ENCODE data around the gene ATXN7L1.

- TF ChIP-seq NFYB (CRISPR knock-in tag; conservative IDR thresholded peaks at IDR 0.05; ENCODE audit: low read depth) (no peak), JUN (CRISPR knock-in tag; IDR thresholded peaks at IDR 0.05) (no peak), CBFB (CRISPR knock-in tag; IDR thresholded peaks at IDR 0.05; ENCODE audit: low read depth) (no peak), IRF2 (CRISPR knock-in tag; IDR thresholded peaks at IDR 0.05; ENCODE audit: borderline replicate concordance, low read depth) (no peak), ZNF138 (CRISPR knock-in tag; conservative IDR thresholded peaks at IDR 0.05) (no peak), CTCF (IDR thresholded peaks at IDR 0.05) (no peak), NR3C1 (CRISPR knock-in tag; conservative IDR thresholded peaks at IDR 0.05; ENCODE audit: low read depth) (no peak), USF1 (CRISPR knock-in tag; IDR thresholded peaks at IDR 0.05) (no peak), GTF2I (CRISPR knock-in tag; conservative IDR thresholded peaks at IDR 0.05) (no peak), ELF4 (CRISPR knock-in tag; IDR thresholded peaks at IDR 0.05; ENCODE audit: low read depth) (no peak), TP53 (CRISPR knock-in tag; IDR thresholded peaks at IDR 0.05) (no peak), ZNF416 (CRISPR knock-in tag; IDR thresholded peaks at IDR 0.05) (no peak), ZNF121 (CRISPR knock-in tag; IDR thresholded peaks at IDR 0.05) (no peak)
Observed at GRCh38 chr7:105861224-105861623, 15.2 kb downstream of the ATXN7L1 start.
